ENCODE measurements around the gene TM7SF2.

DNA sequence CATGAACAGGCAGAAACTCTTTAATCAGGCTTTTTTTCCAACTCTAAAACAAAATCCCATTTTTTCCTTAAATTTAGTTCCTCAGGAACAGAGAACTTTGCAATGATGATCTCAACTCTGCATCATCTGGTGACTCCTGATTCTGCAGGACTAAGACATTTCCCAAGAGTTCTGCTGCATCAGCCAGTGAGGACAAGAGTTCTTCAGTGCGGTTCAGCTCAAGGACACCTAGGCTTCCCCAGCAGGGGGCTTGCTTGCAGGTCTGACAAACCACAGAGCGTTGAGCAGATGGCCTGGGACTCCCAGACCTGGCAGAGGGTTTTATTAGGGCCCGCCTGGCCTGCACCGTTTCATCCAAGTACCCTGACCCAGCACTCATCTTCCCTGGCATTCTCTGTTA lies 34.2 kb upstream of the TM7SF2 start:
- TF ChIP-seq CTCF (conservative IDR thresholded peaks at IDR 0.05) (no peak), EZH2 (IDR thresholded peaks at IDR 0.05; ENCODE audit: low read depth) (no peak)
